NCI-H82 treated with DMSO at 0.1 percent for 48 hours (cell line): ENCODE measurements around the gene OBSCN.
"Not testable (repeated sequence)": the region's sequence is repeated elsewhere in the genome, so short reads cannot be mapped to it uniquely, and the experiment has no call there.

Experiments
- DNase-seq: peaks from one replicate; lab custom pipeline; 2025; ENCODE audit not compliant: unreplicated experiment; lab: John Stamatoyannopoulos, UW

OBSCN gene

DNA sequence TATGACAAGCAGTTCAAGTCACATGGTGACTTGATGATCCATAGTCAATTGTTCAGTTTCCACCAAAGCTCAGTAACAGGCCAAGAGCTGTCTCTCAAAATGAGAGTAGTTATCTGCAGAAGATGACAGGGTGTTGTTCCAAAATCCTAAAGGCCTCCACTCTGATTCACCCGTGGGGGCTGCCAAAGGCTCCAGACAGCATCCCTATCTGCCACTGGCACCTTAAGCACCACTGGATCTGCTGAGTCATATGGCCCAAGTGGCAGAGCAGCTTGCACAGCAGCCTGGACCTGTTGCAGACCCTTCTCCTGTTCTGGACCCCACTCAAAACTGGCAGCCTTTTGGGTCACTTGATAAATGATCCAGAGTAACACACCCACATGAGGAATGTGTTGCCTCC lies 44.6 kb downstream of the OBSCN start:
- not testable (repeated sequence) for DNase-seq

- no peak for DNase-seq
Measured at GRCh38 chr1:228256626-228257375, 49.0 kb downstream of the OBSCN start.

- DNase-seq, result no peak
Measured at GRCh38 chr1:228258486-228258885, 50.6 kb downstream of the OBSCN start.

DNA sequence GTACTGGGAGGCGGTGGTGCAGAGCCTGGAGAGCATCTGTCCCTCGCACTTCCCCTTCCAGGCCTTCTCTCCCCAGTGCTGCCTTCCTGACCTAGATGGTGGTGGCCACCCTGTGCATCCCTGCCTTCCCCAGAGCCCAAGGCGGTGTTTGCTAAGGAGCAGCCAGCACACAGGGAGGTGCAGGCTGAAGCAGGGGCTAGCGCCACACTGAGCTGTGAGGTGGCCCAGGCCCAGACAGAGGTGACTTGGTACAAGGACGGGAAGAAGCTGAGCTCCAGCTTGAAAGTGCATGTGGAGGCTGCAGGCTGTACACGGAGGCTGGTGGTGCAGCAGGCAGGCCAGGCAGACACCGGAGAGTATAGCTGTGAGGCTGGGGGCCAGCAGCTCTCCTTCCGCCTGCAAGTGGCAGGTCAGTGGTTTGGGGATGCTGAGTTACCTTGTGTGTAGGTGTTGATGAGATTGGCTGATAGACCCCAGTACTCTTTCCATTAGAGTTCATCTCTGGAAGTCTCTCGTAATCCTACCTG lies 51.6 kb downstream of the OBSCN start:
- no peak for DNase-seq

- no peak for DNase-seq
Measured at GRCh38 chr1:228259951-228260350, 52.1 kb downstream of the OBSCN start.

GRCh38 chr1:228261706-228262105 lies 53.9 kb downstream of the OBSCN start:
- DNase-seq, result no peak

- DNase-seq, result no peak
Measured at GRCh38 chr1:228262475-228262874, 54.6 kb downstream of the OBSCN start.

DNA sequence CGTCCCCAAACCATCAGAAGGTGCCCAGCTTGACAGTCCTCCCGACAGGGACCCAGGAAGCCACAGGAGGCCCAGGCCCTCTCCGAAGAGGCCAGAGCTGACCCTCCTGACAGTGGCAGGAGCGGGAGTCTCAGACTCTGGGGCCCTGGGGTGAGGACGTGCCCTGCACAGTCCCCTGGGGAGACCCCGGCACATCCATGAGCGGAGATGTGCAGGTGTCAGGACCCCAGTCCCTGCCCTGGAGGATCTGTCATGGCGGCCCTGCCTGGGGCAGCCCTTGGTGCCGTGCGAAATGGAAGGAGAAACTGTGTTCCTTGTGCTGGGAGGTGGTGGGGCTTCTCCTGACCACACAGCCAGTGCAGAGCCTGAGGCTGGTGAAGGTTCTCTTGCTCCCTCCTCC lies 55.8 kb downstream of the OBSCN start:
- no peak for DNase-seq

GRCh38 chr1:228264090-228264829 lies 56.4 kb downstream of the OBSCN start:
- no peak for DNase-seq

GRCh38 chr1:228265167-228265566 lies 57.3 kb downstream of the OBSCN start:
- no peak for DNase-seq

- no peak for DNase-seq
Measured at GRCh38 chr1:228267962-228268880, 60.4 kb downstream of the OBSCN start.

- no peak for DNase-seq
Measured at GRCh38 chr1:228268881-228269265, 61.0 kb downstream of the OBSCN start.

GRCh38 chr1:228269431-228269830 lies 61.6 kb downstream of the OBSCN start:
- DNase-seq, result not testable (repeated sequence)

GRCh38 chr1:228270032-228270431 lies 62.2 kb downstream of the OBSCN start:
- DNase-seq, result no peak

DNA sequence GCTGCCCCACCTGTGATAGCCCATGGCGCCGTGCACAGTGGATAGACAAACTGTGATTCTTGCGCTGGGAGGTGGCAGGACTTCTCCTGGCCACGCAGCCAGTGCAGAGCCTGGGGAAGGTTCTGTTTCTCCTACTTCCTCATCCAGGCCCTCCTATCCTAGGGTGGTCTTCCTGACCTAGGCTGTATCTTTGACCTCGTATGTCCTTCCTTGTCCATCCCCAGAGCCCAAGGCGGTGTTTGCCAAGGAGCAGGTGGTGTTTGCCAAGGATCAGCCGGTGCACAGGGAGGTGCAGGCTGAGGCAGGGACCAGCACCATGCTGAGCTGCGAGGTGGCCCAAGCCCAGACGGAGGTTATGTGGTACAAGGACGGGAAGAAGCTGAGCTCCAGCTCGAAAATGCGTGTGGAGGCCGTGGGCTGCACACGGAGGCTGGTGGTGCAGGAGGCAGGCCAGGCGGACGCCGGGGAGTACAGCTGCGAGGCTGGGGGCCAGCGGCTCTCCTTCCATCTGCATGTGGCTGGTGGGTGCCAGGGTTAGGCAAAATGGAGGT lies 63.9 kb downstream of the OBSCN start:
- DNase-seq, result no peak

- no peak for DNase-seq
Measured at GRCh38 chr1:228272331-228272791, 64.5 kb downstream of the OBSCN start.

GRCh38 chr1:228272831-228273571 lies 65.2 kb downstream of the OBSCN start:
- no peak for DNase-seq

- no peak for DNase-seq
Measured at GRCh38 chr1:228273720-228274451, 66.0 kb downstream of the OBSCN start.

- no peak for DNase-seq
Measured at GRCh38 chr1:228274452-228275178, 66.8 kb downstream of the OBSCN start.
